CD4-positive, CD25-positive, alpha-beta regulatory T cell (primary cell): ENCODE data around the gene SLC6A20. TPM values are rescaled to one million over a fixed set of nuclear protein-coding genes. Genes with fewer than 3 reads are reported as not detected.

ENCODE experiments used
- ATAC-seq, 2 donors: fragments of 150-1000 bp; cut with Tn5 transposase; one replicate each; pipeline ENCODE4 v1.10.0; 2021; ENCODE audit warnings: low read depth in 2 of 2, moderate number of reproducible peaks in 2 of 2, moderate library complexity in 1 of 2
- DNase-seq, 3 donors: peaks; one replicate each; pipeline versions ENCODE4 v3.0.0 to v3.0.0-alpha.2; 2012 to 2022; ENCODE audit warnings: mixed read lengths in 1 of 3
- H3K27ac ChIP-seq: one replicate; pipeline ENCODE4 v1.7.0; 2013; ENCODE audit warnings: mild to moderate bottlenecking, low read length; ENCODE audit not compliant: insufficient read depth, poor library complexity, severe bottlenecking
- H3K27me3 ChIP-seq: one replicate; pipeline ENCODE4 v1.7.0; 2013; ENCODE audit warnings: low read length; ENCODE audit not compliant: control insufficient read depth, insufficient read depth
- H3K36me3 ChIP-seq: one replicate; pipeline ENCODE4 v1.7.0; 2013; ENCODE audit warnings: mild to moderate bottlenecking, low read length, moderate library complexity; ENCODE audit not compliant: control insufficient read depth, insufficient read depth
- H3K4me1 ChIP-seq: 2 replicates; pipeline ENCODE4 v1.7.0; 2013; ENCODE audit warnings: mild to moderate bottlenecking, low read length; ENCODE audit not compliant: insufficient read depth, control insufficient read depth, poor library complexity, severe bottlenecking
- H3K4me3 ChIP-seq: one replicate; pipeline ENCODE4 v1.7.0; 2013; ENCODE audit warnings: low read depth, mild to moderate bottlenecking, low read length, moderate library complexity
- H3K9me3 ChIP-seq, 2 experiments: 1 replicate in 1 of 2; 2 replicates in 1 of 2; pipeline ENCODE4 v1.7.0; 2013; ENCODE audit warnings: low read length in 2 of 2, mild to moderate bottlenecking in 1 of 2, moderate library complexity in 1 of 2; ENCODE audit not compliant: control insufficient read depth in 2 of 2
- H3K27ac Mint-ChIP-seq, 3 donors: one replicate each; pipeline ENCODE4 v1.8.0; 2020 to 2022; ENCODE audit warnings: mild to moderate bottlenecking in 3 of 3, mixed read lengths in 3 of 3, moderate library complexity in 2 of 3
- H3K27me3 Mint-ChIP-seq: one replicate; pipeline ENCODE4 v1.8.0; 2022; ENCODE audit warnings: mild to moderate bottlenecking, mixed read lengths
- H3K36me3 Mint-ChIP-seq: one replicate; pipeline ENCODE4 v1.8.0; 2020; ENCODE audit warnings: mixed read lengths
- H3K4me1 Mint-ChIP-seq, 4 donors: one replicate each; pipeline ENCODE4 v1.8.0; 2020 to 2022; ENCODE audit warnings: mixed read lengths in 4 of 4, mild to moderate bottlenecking in 1 of 4
- H3K4me3 Mint-ChIP-seq, 4 donors: one replicate each; pipeline ENCODE4 v1.8.0; 2020 to 2022; ENCODE audit warnings: mild to moderate bottlenecking in 4 of 4, mixed read lengths in 4 of 4, moderate library complexity in 3 of 4
- H3K9me3 Mint-ChIP-seq, 7 donors: one replicate each; pipeline ENCODE4 v1.8.0; 2020 to 2022; ENCODE audit warnings: mixed read lengths in 7 of 7, mild to moderate bottlenecking in 3 of 7, moderate library complexity in 2 of 7
- polyA plus RNA-seq, 4 donors: library from polyadenylated mRNA; unstranded; fragments of 300-500 nt; fragmentation: Illumina TruSeq; gene quantifications; one replicate each; pipeline ENCODE4 v1.2.3, GENCODE V29; 2021
- total RNA-seq: library from RNA; stranded (reverse); gene quantifications from one replicate; pipeline ENCODE4 v1.2.3, GENCODE V29; 2022

Gene SLC6A20
- total and polyA plus RNA-seq, 5 donors from 2014 or later, result 0.54 TPM; not detected in 4

GRCh38 chr3:45783667-45784066, 12.7 kb downstream of the SLC6A20 start:
- ATAC-seq, result no peak
- Histone ChIP-seq H3K4me1 (no peaks in the 10 kb centered on the region), H3K9me3 (no peaks in the 10 kb centered on the region), H3K36me3 (no peaks in the 10 kb centered on the region), H3K27ac (no peak overlapping the region), H3K4me3 (no peak overlapping the region), H3K27me3 (peaks cover 6% of the 10 kb centered on the region)
- H3K9me3 Mint-ChIP-seq, result peaks cover 0 to 11% (median 2%) of the 10 kb centered on the region in 7 donors
- no peak overlapping the region for H3K4me3 Mint-ChIP-seq
- H3K27ac Mint-ChIP-seq, result no peak overlapping the region
- DNase-seq, result no peak
- H3K27me3 Mint-ChIP-seq, result peaks cover 15% of the 10 kb centered on the region
- H3K36me3 Mint-ChIP-seq, result no peaks in the 10 kb centered on the region
- H3K4me1 Mint-ChIP-seq, result no peaks in the 10 kb centered on the region

GRCh38 chr3:45782381-45782780, 14.0 kb downstream of the SLC6A20 start:
- H3K27ac ChIP-seq, result no peak overlapping the region
- Mint-ChIP-seq H3K27ac (no peak overlapping the region), H3K27me3 (peaks cover 13% of the 10 kb centered on the region), H3K4me1 (no peaks in the 10 kb centered on the region), H3K4me3 (no peak overlapping the region), H3K36me3 (no peaks in the 10 kb centered on the region), H3K9me3 (peaks cover 0 to 11% (median 2%) of the 10 kb centered on the region in 7 donors)
- DNase-seq (no peak), ATAC-seq (no peak)
- no peaks in the 10 kb centered on the region for H3K9me3 ChIP-seq
- H3K4me1 ChIP-seq, result no peaks in the 10 kb centered on the region
- H3K27me3 ChIP-seq, result peaks cover 3% of the 10 kb centered on the region
- H3K36me3 ChIP-seq, result no peaks in the 10 kb centered on the region
- no peak overlapping the region for H3K4me3 ChIP-seq

- Histone ChIP-seq H3K9me3 (no peaks in the 10 kb centered on the region), H3K27ac (no peak overlapping the region), H3K36me3 (no peaks in the 10 kb centered on the region), H3K4me1 (no peaks in the 10 kb centered on the region), H3K4me3 (no peak overlapping the region), H3K27me3 (peaks cover 2% of the 10 kb centered on the region)
- Mint-ChIP-seq H3K9me3 (peaks cover 0 to 11% (median 2%) of the 10 kb centered on the region in 7 donors), H3K4me3 (no peak overlapping the region), H3K27me3 (peaks cover 13% of the 10 kb centered on the region), H3K27ac (no peak overlapping the region), H3K4me1 (no peaks in the 10 kb centered on the region), H3K36me3 (no peaks in the 10 kb centered on the region)
- no peak for ATAC-seq
- DNase-seq, result no peak
These were observed 14.5 kb downstream of the SLC6A20 start for GRCh38 chr3:45781841-45782240.

DNA sequence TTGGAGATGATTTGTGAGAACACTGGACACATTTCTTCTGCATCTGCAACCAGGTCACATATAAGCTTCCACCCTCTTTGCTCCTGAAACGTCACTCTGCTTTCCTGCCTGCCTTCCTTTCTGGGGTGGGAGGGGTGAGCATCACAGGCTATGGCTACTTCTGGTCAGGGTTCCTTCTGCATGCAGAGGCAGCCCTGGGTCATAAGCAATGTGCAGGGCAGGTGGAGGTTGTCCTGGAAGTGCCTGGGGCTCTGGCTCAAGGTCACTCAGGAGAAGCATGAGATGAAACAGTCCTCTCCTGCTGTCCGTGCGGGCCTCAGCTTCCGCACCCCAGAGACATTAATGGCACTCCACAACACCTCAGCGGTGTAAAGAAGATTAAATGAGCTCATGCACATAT, 15.1 kb downstream of the SLC6A20 start:
- no peaks in the 10 kb centered on the region for H3K4me1 ChIP-seq
- DNase-seq (no peak), ATAC-seq (no peak)
- peaks cover 13% of the 10 kb centered on the region for H3K27me3 Mint-ChIP-seq
- no peaks in the 10 kb centered on the region for H3K36me3 Mint-ChIP-seq
- peaks cover 0 to 11% (median 2%) of the 10 kb centered on the region in 7 donors for H3K9me3 Mint-ChIP-seq
- no peak overlapping the region for H3K4me3 Mint-ChIP-seq
- no peaks in the 10 kb centered on the region for H3K9me3 ChIP-seq
- H3K27me3 ChIP-seq, result peaks cover 2% of the 10 kb centered on the region
- no peak overlapping the region for H3K27ac Mint-ChIP-seq
- H3K27ac ChIP-seq, result no peak overlapping the region
- no peaks in the 10 kb centered on the region for H3K4me1 Mint-ChIP-seq
- no peaks in the 10 kb centered on the region for H3K36me3 ChIP-seq
- no peak overlapping the region for H3K4me3 ChIP-seq

DNA sequence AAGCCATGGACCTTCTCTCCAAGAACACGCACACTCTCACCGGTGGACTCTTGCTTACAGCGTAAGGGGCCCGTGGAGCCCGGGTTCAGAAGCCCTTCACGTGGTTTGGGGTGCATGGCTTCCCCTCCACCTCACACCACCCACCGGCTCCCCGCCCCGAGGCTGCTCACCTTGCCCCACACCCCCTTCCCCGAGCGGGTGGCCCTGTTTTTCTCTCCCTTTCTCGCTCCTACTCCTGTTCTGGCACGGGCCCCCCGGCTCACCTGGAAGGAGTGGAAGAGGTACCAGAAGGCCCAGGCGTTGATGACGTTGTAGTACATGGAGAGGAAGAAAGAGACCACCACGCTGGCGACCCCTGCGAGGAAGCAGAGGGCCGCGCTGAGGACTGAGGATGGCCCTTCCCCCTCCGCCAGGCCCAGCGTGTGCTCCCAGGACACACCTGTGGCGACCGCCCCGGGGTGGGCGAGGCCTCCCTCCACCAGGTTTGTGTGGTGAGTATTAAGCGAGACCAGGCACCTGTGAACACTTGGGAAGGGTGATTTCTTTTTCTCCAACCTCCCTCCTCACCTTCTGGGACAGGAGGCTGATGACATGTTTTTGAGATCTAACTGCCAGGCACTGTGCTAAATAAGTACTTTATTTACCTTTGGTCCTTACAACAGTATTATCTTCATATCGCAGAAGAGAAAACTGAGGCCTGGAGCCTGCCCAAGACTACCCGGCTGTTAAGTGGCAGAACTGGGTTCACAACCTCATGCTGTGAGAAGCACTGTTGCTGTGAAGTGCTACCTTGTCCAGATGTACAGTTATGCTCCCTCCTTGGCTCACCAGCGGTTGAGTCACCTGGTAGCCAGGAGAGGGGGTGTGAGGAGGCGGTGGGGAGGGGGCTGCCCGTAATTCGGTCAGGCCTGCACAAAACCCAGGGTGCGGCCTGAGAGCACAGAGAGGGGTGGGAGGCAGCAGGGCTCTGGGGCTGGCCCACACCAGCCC, 16.3 kb downstream of the SLC6A20 start:
- Mint-ChIP-seq H3K27me3 (peaks cover 19% of the 10 kb centered on the region), H3K36me3 (no peaks in the 10 kb centered on the region), H3K9me3 (peaks cover 0 to 10% (median 0%) of the 10 kb centered on the region in 7 donors), H3K4me3 (no peak overlapping the region), H3K4me1 (no peaks in the 10 kb centered on the region), H3K27ac (no peak overlapping the region)
- ATAC-seq (no peak), DNase-seq (no peak)
- Histone ChIP-seq H3K27ac (no peak overlapping the region), H3K36me3 (no peaks in the 10 kb centered on the region), H3K4me3 (no peak overlapping the region), H3K4me1 (no peaks in the 10 kb centered on the region), H3K27me3 (peaks cover 2% of the 10 kb centered on the region), H3K9me3 (no peaks in the 10 kb centered on the region)

DNA sequence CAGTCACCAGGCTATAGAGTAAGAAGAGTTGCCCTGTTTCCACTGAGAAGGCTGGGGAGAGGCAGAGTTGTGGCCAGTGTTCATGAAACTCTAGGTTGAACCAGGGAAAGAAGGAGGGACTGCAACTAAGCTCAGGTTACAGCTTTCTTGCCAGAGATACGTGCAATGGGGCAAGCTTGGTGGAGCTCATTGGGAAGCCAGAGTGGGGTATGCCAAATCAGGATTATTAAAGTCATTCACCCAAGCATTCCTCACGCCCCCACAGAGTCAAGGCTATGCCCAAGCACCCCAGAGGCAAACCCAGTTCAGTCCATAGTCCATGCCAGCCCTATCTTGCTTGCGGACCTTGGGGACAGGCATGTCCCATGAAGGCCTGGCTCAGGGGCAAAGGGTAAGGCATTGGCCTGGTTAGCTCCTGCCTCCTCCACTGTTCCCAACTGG, 17.6 kb downstream of the SLC6A20 start:
- Histone ChIP-seq H3K9me3 (no peaks in the 10 kb centered on the region), H3K27ac (no peak overlapping the region), H3K4me3 (no peak overlapping the region), H3K27me3 (peaks cover 2% of the 10 kb centered on the region), H3K4me1 (no peaks in the 10 kb centered on the region), H3K36me3 (no peaks in the 10 kb centered on the region)
- H3K4me3 Mint-ChIP-seq, result no peak overlapping the region
- H3K27ac Mint-ChIP-seq, result no peak overlapping the region
- ATAC-seq (no peak), DNase-seq (no peak)
- H3K9me3 Mint-ChIP-seq, result no peaks in the 10 kb centered on the region
- peaks cover 9% of the 10 kb centered on the region for H3K27me3 Mint-ChIP-seq
- no peaks in the 10 kb centered on the region for H3K36me3 Mint-ChIP-seq
- H3K4me1 Mint-ChIP-seq, result no peaks in the 10 kb centered on the region

DNA sequence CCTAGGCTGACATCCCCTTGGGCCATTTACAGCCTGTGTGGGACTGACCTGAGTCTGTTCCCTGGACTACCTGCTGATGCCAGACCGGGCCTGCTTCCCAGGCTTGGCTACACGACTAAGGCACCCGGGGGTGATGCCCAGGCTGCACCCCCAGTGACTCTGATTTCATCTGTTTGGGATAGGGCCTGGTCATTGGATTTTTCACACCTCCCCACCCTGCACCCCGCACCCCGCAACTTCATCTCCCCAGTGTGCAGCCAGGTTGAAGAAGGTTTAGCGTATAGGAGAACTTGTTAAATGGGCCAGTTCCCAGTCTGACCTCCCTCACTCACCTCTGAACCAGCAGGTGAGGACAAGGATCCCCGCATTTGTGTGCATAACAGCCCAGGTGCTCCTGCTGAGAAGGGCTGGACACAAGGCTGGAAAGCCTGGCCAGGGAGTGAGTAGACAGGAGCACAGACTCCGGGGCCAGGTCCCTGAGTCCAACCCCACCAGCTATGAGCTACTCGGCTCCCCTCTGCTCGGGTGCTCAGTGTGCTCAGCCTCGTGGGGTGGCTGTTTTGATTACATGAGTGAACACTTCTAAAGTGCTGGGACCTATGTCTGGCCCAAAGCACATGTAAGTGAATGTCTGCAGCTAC, 18.5 kb downstream of the SLC6A20 start:
- Mint-ChIP-seq H3K36me3 (no peaks in the 10 kb centered on the region), H3K9me3 (no peaks in the 10 kb centered on the region), H3K4me1 (peaks cover 0 to 5% (median 1%) of the 10 kb centered on the region in 4 donors), H3K27me3 (peaks cover 9% of the 10 kb centered on the region), H3K4me3 (no peak overlapping the region), H3K27ac (no peak overlapping the region)
- ATAC-seq (no peak), DNase-seq (no peak)
- Histone ChIP-seq H3K27ac (no peak overlapping the region), H3K4me3 (no peak overlapping the region), H3K4me1 (no peaks in the 10 kb centered on the region), H3K27me3 (peaks cover 2% of the 10 kb centered on the region), H3K36me3 (no peaks in the 10 kb centered on the region), H3K9me3 (no peaks in the 10 kb centered on the region)
